Stomach smooth muscle (tissue), 2 donors: Measurements from ENCODE around the gene GPATCH11.
A peak's percentile ranks its signal among the peaks of the same experiment; 100 is the strongest.

Experiments used
- H3K27ac ChIP-seq: one replicate; pipeline ENCODE4 v1.7.0; 2013; ENCODE audit warnings: mild to moderate bottlenecking, low read length, inconsistent platforms
- H3K27me3 ChIP-seq, 2 donors: one replicate each; pipeline ENCODE4 v1.7.0; 2013; ENCODE audit warnings: low read length in 2 of 2; ENCODE audit not compliant: insufficient read depth in 2 of 2, control insufficient read depth in 1 of 2
- H3K36me3 ChIP-seq, 2 donors: one replicate each; pipeline ENCODE4 v1.7.0; 2013; ENCODE audit warnings: low read length in 2 of 2; ENCODE audit not compliant: control insufficient read depth in 2 of 2, insufficient read depth in 2 of 2
- H3K4me1 ChIP-seq: one replicate; pipeline ENCODE4 v1.7.0; 2013; ENCODE audit warnings: low read length; ENCODE audit not compliant: control insufficient read depth, insufficient read depth
- H3K4me3 ChIP-seq, 2 donors: one replicate each; pipeline ENCODE4 v1.7.0; 2013; ENCODE audit warnings: low read length in 2 of 2
- H3K9ac ChIP-seq, 2 donors: one replicate each; pipeline ENCODE4 v1.7.0; 2013; ENCODE audit warnings: low read length in 2 of 2, mild to moderate bottlenecking in 1 of 2
- H3K9me3 ChIP-seq, 2 donors: one replicate each; pipeline ENCODE4 v1.7.0; 2013; ENCODE audit warnings: low read length in 2 of 2; ENCODE audit not compliant: control insufficient read depth in 2 of 2
- donor health status: healthy.
- donor health status: Pancreatic carcinoma.

The GPATCH11 gene

DNA sequence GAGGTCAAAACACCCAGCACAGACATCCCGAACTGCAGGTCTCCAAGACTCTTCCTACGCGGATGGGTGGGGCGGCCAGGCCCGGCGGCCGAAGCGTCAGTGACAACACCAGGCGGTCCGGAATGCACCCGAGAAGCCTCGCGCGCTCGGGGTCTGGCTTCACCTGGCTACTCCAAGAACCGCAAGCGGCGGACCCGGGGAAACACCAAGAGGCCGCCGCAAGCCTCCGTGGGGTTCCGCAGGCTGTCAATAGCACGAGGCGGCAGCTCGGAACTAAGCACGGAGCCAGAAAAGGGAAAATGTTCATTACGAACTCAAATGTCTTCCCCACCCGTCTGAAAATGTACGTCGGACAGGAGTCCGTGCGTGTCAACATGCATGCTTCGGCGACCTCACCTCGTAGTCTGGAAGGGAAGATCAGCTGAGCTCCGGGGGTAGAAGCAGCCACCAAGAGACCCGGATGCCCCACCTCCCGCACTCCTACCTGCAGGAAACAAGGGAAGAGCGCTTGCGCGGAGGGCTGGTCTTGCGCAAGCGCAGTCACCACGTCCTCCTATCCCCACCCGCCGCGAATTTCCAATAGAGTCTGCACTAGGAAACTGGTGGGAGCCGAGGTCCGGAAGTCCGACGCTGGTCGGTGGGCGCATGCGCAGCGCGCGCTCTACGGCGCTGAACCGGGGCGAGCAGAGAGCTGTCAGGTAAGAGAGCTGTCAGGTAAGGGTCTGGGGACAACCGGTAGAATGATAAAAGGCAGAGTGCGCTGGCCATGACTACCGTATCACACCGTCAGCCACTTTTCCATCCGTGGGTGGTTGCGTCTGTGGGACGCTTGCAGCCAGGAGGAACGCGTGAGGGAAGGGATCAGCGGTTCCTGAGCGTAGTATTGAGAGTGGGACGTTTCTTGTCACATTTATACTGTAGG is at the start of gene GPATCH11, which contains the start of gene HEATR5B:
TSS of gene GPATCH11 (plus strand) at position 646 of the 922 bp plus-strand sequence. CDS start 3,864 bp downstream, outside the sequence.
TSS of gene HEATR5B (minus strand) at position 500 of the 922 bp plus-strand sequence. CDS start 958 bp downstream, outside the sequence.
- peaks cover 7% of the 10 kb centered on the region for H3K4me1 ChIP-seq
- peaks cover 8 to 10% of the 10 kb centered on the region in 2 donors for H3K36me3 ChIP-seq
- H3K9ac ChIP-seq, result peak within 1 kb of the TSS; percentile 74 to 92
- H3K27ac ChIP-seq, result peak within 1 kb of the TSS; percentile 26
- no peaks in the 10 kb centered on the region for H3K27me3 ChIP-seq
- peak within 1 kb of the TSS; percentile 94 to 99 for H3K4me3 ChIP-seq
- H3K9me3 ChIP-seq, result no peaks in the 10 kb centered on the region

DNA sequence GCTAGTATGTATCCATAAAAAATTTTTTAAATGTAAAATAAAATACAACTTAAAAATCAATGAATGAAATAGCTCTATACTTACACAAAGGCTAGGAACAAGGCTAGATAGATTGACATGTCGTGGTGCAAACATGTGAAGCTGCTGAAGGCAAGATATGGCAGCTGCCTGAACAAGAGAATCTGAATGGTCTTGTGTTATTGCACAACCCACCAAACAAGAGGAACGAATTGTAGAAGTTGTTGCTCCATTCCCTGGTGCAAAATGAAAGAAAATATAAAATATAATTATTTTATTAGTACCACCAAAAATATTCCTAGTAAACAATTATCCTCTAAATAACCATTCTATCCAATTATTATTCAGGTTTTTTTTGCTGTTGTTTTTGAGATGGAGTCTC is 46.5 kb upstream of the GPATCH11 start:
- H3K9me3 ChIP-seq, result no peaks in the 10 kb centered on the region
- H3K27me3 ChIP-seq, result no peaks in the 10 kb centered on the region
- no peak overlapping the region for H3K4me3 ChIP-seq
- H3K36me3 ChIP-seq, result peaks cover 11 to 14% of the 10 kb centered on the region in 2 donors
- H3K4me1 ChIP-seq, result no peaks in the 10 kb centered on the region
- no peak overlapping the region for H3K27ac ChIP-seq
- no peak overlapping the region for H3K9ac ChIP-seq

DNA sequence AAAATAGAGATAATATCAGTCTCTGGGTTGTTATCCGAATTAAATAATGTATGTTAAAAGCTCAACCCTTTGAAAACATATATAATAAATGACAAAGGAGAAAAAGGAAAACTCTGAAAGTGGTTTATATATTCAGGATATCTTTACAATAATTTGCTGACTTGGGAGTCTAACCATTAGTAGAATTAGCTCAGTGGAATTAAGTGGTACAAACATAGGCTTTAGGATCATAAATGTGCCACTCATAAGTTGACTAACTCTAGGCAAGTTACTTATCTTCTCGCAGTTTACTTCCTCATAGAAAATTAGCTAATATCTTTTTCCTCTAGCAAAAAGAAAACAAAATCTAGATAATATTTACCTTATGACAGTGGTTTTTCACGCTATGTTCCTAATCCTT is 44.7 kb upstream of the GPATCH11 start:
- Histone ChIP-seq H3K4me3 (no peak overlapping the region), H3K36me3 (peaks cover 10 to 14% of the 10 kb centered on the region in 2 donors), H3K27me3 (no peaks in the 10 kb centered on the region), H3K4me1 (no peaks in the 10 kb centered on the region), H3K9ac (no peak overlapping the region), H3K27ac (no peak overlapping the region), H3K9me3 (no peaks in the 10 kb centered on the region)

DNA sequence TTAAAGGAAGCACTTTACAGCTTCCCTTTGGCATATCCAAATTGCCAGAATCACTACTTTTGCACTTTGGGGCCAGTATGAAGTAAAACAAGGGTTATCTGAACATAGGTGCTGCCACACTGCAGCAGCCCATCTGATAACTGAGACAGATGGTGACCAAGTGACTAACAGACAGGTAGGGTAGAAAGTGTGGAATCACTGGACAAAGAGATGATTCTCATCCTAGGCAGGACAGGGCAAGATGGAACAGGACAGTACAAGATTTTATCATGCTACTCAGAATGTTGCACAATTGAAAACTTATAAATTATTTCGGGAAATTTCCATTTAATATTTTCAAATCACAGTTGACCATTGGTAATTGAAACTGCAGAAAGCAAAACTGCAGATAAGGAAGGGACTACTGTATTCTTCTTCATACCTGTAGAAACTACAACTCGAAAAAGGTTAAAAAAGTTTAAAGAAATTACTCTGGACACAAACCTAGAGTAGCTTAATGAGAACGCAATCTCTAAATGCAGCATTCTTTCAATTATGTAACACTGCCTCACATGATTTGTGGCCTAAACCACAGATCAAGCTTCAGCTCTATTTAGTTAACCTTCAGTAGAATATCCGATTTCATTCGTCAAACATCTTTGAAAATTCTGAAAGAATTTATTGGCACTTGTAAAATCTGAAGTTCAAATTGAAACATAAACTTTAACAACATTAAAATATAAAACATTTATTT is 31.6 kb upstream of the GPATCH11 start:
- peaks cover 24 to 30% of the 10 kb centered on the region in 2 donors for H3K36me3 ChIP-seq
- H3K4me1 ChIP-seq, result no peaks in the 10 kb centered on the region
- no peaks in the 10 kb centered on the region for H3K9me3 ChIP-seq
- H3K9ac ChIP-seq, result no peak overlapping the region
- no peaks in the 10 kb centered on the region for H3K27me3 ChIP-seq
- no peak overlapping the region for H3K27ac ChIP-seq
- H3K4me3 ChIP-seq, result no peak overlapping the region

DNA sequence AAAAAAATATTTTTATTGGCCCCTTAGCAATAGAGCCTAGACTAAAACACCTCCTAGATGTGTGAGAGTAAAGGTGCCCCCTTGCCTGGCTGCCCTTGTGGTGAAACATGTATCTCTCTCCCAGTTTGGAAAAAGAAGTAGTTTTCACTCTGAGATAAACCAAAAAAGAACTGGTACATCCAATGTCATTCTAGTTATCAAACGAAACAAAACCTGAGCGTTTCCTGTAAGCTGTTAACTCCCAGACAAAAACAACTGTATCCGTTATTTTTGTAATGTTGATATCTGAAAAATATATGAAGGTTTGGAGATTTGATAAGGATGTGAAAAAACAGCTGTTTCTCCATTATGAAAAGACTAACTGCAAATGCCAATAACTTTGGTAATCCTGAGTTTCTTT is 24.5 kb upstream of the GPATCH11 start:
- Histone ChIP-seq H3K27me3 (no peaks in the 10 kb centered on the region), H3K9ac (no peak overlapping the region), H3K9me3 (no peaks in the 10 kb centered on the region), H3K36me3 (peaks cover 28 to 30% of the 10 kb centered on the region in 2 donors), H3K4me3 (no peak overlapping the region), H3K27ac (no peak overlapping the region), H3K4me1 (no peaks in the 10 kb centered on the region)

DNA sequence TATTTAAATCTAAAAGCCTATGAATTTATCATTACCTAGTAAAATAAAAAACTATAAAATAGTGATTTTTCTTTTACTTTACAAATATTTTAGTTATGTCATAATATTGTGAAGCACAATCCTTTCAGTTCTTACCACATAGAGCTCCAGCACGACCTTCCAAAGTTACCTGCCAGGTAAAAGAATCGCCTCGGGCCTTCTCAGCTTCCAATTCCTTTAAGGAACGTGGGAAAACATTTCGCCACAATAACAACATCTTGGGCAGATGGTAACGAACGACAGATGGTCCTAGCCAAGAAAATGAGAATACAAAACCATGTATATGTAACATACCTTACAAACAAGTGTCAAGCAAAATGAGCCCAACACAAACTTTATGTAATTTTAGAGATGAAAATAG is 23.9 kb upstream of the GPATCH11 start:
- no peak overlapping the region for H3K4me3 ChIP-seq
- no peak overlapping the region for H3K27ac ChIP-seq
- no peaks in the 10 kb centered on the region for H3K4me1 ChIP-seq
- H3K9me3 ChIP-seq, result no peaks in the 10 kb centered on the region
- H3K9ac ChIP-seq, result no peak overlapping the region
- peaks cover 28 to 31% of the 10 kb centered on the region in 2 donors for H3K36me3 ChIP-seq
- no peaks in the 10 kb centered on the region for H3K27me3 ChIP-seq

DNA sequence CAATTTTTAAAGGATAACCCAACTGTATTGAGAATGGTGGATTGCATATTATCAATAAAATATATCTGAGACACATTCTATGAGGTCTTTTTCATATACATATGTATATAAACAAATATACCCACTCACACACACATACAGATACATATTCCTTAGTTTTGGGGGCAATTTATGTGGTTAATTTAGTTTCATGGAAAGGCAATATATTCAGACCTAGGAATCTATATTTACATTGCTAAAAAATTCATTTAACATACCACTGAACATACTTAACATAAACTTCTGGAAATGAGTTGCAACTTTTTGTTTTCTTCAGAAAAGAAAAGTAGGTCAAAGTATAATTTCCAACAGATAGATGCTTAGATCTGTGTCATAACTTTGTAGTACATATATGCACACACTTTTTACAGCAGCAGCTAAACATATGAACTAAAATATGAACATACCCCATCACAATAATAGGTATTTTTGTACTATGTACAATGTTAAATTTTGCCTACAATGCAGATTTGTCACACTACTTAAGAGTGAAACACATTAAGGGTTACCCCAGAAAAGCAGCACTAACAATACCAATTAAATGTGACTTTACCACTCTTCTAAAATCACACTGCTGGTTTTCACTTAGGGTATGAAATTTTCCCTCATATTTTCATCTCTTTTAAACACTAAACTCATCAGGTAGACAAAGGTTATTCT is 23.2 kb upstream of the GPATCH11 start:
- Histone ChIP-seq H3K36me3 (peaks cover 28 to 30% of the 10 kb centered on the region in 2 donors), H3K9ac (no peak overlapping the region), H3K4me3 (no peak overlapping the region), H3K4me1 (no peaks in the 10 kb centered on the region), H3K27ac (no peak overlapping the region), H3K27me3 (no peaks in the 10 kb centered on the region), H3K9me3 (no peaks in the 10 kb centered on the region)

DNA sequence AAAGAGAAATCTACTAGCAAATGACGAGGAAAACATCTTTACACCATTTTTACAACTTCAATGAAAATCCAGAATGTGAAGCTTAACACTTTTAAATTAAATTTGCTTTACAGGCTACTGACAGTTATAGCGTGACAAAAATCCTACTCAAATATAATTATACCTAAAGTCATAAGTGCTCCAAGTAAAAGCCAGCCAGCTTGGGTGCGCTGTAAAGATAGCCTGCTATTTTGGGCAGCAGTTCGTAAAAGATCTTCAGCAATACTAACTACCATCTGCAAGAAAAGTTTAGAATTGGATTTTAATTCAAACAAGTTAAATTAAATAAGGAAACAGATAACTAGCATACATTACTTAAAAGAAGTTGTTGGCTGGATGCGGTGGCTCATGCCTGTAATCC is 22.5 kb upstream of the GPATCH11 start:
- Histone ChIP-seq H3K36me3 (peaks cover 22 to 29% of the 10 kb centered on the region in 2 donors), H3K9ac (no peak overlapping the region)

DNA sequence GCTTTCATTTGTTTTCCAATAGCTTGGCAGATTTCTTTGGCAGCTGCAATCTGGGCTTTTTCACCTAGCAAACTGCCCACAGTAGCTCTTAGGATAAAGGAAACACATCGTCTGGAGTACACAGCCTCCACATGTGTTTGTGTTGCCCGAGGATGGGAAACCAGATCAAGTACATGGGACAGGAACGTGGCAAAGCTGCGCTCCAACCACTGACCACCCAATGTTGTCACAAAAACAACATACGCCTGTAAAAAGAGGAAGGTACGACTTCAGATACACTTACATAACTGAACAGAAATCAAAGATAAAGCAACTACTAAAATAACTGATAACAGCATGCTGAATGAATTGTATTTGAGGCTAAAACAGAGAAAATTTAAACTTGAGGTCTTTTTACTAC is 15.6 kb upstream of the GPATCH11 start:
- Histone ChIP-seq H3K9ac (no peak overlapping the region), H3K27ac (no peak overlapping the region), H3K4me1 (no peaks in the 10 kb centered on the region), H3K36me3 (peaks cover 14 to 34% of the 10 kb centered on the region in 2 donors), H3K9me3 (no peaks in the 10 kb centered on the region), H3K4me3 (no peak overlapping the region), H3K27me3 (no peaks in the 10 kb centered on the region)

More for the DNA sequence above, 22.5 kb upstream of the GPATCH11 start:
- no peaks in the 10 kb centered on the region for H3K4me1 ChIP-seq
- no peaks in the 10 kb centered on the region for H3K9me3 ChIP-seq
- H3K27me3 ChIP-seq, result no peaks in the 10 kb centered on the region
- H3K27ac ChIP-seq, result no peak overlapping the region
- H3K4me3 ChIP-seq, result no peak overlapping the region

DNA sequence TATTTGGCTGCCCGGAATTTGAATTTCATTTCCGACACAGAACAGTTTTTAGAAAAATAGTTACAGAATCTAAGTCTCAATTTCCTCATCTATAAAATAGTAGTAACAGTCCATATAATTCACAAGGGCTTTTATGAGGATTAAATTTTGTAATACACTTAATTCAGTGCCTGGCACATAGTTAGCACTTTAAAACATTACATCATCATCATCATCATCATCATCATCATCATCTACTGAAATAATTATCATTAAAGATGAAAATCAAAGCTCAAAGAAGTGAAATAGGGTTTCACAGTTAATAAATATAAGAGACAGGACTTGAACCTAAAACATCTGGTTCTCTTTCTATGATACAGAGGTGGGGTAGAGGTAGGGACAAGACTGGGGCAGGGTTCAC is 13.4 kb upstream of the GPATCH11 start:
- no peak overlapping the region for H3K27ac ChIP-seq
- no peaks in the 10 kb centered on the region for H3K9me3 ChIP-seq
- no peak overlapping the region for H3K4me3 ChIP-seq
- no peaks in the 10 kb centered on the region for H3K4me1 ChIP-seq
- no peak overlapping the region for H3K9ac ChIP-seq
- peaks cover 13 to 21% of the 10 kb centered on the region in 2 donors for H3K36me3 ChIP-seq
- H3K27me3 ChIP-seq, result no peaks in the 10 kb centered on the region
